Endodermal cell (in vitro differentiated cells): Measurements from ENCODE around the gene HDAC4. TPM values are rescaled to one million over a fixed set of nuclear protein-coding genes. Genes with fewer than 3 reads are reported as not detected.

Experiments
- DNase-seq: peaks from one replicate; pipeline ENCODE4 v3.0.0-alpha.2; 2017
- H3K27ac ChIP-seq: 2 replicates; pipeline ENCODE4 v1.5.1; 2013; ENCODE audit warnings: mild to moderate bottlenecking, low read depth, low read length, moderate library complexity
- H3K27me3 ChIP-seq: 2 replicates; pipeline ENCODE4 v1.6.1; 2013; ENCODE audit warnings: mild to moderate bottlenecking, low read length, moderate library complexity; ENCODE audit not compliant: insufficient read depth, control insufficient read depth, poor library complexity, severe bottlenecking
- H3K36me3 ChIP-seq: 2 replicates; pipeline ENCODE4 v1.7.0; 2013; ENCODE audit warnings: mild to moderate bottlenecking, low read length, moderate library complexity; ENCODE audit not compliant: control insufficient read depth, insufficient read depth
- H3K4me1 ChIP-seq: one replicate; pipeline ENCODE4 v1.7.0; 2013; ENCODE audit warnings: low read length; ENCODE audit not compliant: control insufficient read depth, insufficient read depth
- H3K4me3 ChIP-seq: 2 replicates; pipeline ENCODE4 v1.5.1; 2013; ENCODE audit warnings: mild to moderate bottlenecking, low read length, moderate library complexity
- H3K9ac ChIP-seq: 2 replicates; pipeline ENCODE4 v1.6.1; 2013; ENCODE audit warnings: mild to moderate bottlenecking, low read length, moderate library complexity; ENCODE audit not compliant: poor library complexity, severe bottlenecking; ENCODE audit errors: extremely low read depth
- H3K9me3 ChIP-seq: 2 replicates; pipeline ENCODE4 v1.6.1; 2013; ENCODE audit warnings: mild to moderate bottlenecking, low read length, moderate library complexity; ENCODE audit not compliant: control insufficient read depth
- H3K27ac Mint-ChIP-seq: 2 replicates; pipeline ENCODE4 v1.8.0; 2020; ENCODE audit warnings: mixed read lengths
- H3K27me3 Mint-ChIP-seq: 2 replicates; pipeline ENCODE4 v1.8.0; 2021; ENCODE audit warnings: mild to moderate bottlenecking, mixed read lengths; ENCODE audit not compliant: insufficient read depth
- H3K36me3 Mint-ChIP-seq: 2 replicates; pipeline ENCODE4 v1.8.0; 2020; ENCODE audit warnings: low read depth, mixed read lengths
- H3K4me1 Mint-ChIP-seq: 2 replicates; pipeline ENCODE4 v1.8.0; 2020; ENCODE audit warnings: mixed read lengths
- H3K4me3 Mint-ChIP-seq: 2 replicates; pipeline ENCODE4 v1.8.0; 2020; ENCODE audit warnings: mild to moderate bottlenecking, moderate library complexity, mixed read lengths
- H3K9me3 Mint-ChIP-seq: 2 replicates; pipeline ENCODE4 v1.8.0; 2020; ENCODE audit warnings: mild to moderate bottlenecking, mixed read lengths
- WGBS, 2 experiments: methylation state at CpG; one replicate each; pipeline versions ENCODE4 v1.1.5 to v1.1.7; 2013; ENCODE audit warnings: missing lambda C conversion rate in 2 of 2, mixed read lengths in 1 of 2; ENCODE audit not compliant: insufficient coverage in 1 of 2, insufficient read length in 1 of 2; 5-methylcytosine and 5-hydroxymethylcytosine counted together
- total RNA-seq, 2 donors: library from RNA; stranded (reverse); fragmentation: NEBNext Ultra II Directional in 1 of 2; extraction: Animal tissue kit (Norgen Biotek cat#: 25700) in 1 of 2; gene quantifications; 2 replicates in 1 of 2; 3 replicates in 1 of 2; pipeline ENCODE4 v1.2.1, GENCODE V29; 2021
- TF ChIP-seq, protein P1 (sequence below): fragments of 200-600 bp; sonication (generic); conservative IDR thresholded peaks from 2 replicates; pipeline ENCODE4 v1.5.0; 2021; ENCODE audit warnings: antibody characterized with exemption, mild to moderate bottlenecking

HDAC4 gene
- total RNA-seq, 2 donors from 2014 or later: 45.7 to 51.2 TPM

DNA sequence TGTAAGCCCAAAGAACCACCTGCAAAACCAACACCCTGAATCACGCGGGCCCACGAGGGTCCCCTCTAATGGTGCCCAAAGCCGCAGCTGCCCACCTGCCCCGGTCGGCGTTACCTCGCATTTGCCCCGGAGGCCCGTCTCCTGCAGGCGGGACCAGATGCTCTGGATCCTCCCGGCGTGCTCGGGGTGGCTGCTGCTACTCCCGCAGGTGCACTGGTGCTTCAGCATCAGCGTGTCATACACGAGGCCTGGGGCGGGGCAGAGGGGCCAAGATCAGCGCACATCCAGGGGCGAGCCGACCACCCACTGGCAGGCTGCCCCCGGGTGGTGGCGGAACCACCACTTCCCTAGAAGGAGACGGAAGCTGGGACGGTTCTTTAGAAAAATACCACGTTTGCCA lies 292.9 kb downstream of the HDAC4 start:
- Mint-ChIP-seq H3K27me3 (no peaks in the 10 kb centered on the region), H3K36me3 (peaks cover 14% of the 10 kb centered on the region), H3K27ac (no peak overlapping the region), H3K9me3 (no peaks in the 10 kb centered on the region), H3K4me3 (no peak overlapping the region), H3K4me1 (no peaks in the 10 kb centered on the region)
- H3K4me3 ChIP-seq: no peak overlapping the region
- peaks cover 15% of the 10 kb centered on the region for H3K36me3 ChIP-seq
- TF ChIP-seq, protein P1, sequence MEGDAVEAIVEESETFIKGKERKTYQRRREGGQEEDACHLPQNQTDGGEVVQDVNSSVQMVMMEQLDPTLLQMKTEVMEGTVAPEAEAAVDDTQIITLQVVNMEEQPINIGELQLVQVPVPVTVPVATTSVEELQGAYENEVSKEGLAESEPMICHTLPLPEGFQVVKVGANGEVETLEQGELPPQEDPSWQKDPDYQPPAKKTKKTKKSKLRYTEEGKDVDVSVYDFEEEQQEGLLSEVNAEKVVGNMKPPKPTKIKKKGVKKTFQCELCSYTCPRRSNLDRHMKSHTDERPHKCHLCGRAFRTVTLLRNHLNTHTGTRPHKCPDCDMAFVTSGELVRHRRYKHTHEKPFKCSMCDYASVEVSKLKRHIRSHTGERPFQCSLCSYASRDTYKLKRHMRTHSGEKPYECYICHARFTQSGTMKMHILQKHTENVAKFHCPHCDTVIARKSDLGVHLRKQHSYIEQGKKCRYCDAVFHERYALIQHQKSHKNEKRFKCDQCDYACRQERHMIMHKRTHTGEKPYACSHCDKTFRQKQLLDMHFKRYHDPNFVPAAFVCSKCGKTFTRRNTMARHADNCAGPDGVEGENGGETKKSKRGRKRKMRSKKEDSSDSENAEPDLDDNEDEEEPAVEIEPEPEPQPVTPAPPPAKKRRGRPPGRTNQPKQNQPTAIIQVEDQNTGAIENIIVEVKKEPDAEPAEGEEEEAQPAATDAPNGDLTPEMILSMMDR: no peak
- no peaks in the 10 kb centered on the region for H3K4me1 ChIP-seq
- H3K27ac ChIP-seq: no peak overlapping the region
- 84 to 95% methylated on average over 15 to 26 of the region's 26 CpGs for WGBS, 2 experiments
- DNase-seq: no peak
- no peaks in the 10 kb centered on the region for H3K27me3 ChIP-seq
- no peak overlapping the region for H3K9ac ChIP-seq
- no peaks in the 10 kb centered on the region for H3K9me3 ChIP-seq

GRCh38 chr2:239106966-239107365 lies 293.9 kb downstream of the HDAC4 start:
- H3K27ac ChIP-seq: no peak overlapping the region
- H3K4me3 Mint-ChIP-seq: no peak overlapping the region
- H3K27ac Mint-ChIP-seq: no peak overlapping the region
- peaks cover 21% of the 10 kb centered on the region for H3K36me3 ChIP-seq
- H3K36me3 Mint-ChIP-seq: peaks cover 18% of the 10 kb centered on the region
- H3K9me3 ChIP-seq: no peaks in the 10 kb centered on the region
- TF ChIP-seq, protein P1: no peak
- H3K9ac ChIP-seq: no peak overlapping the region
- no peaks in the 10 kb centered on the region for H3K9me3 Mint-ChIP-seq
- no peak overlapping the region for H3K4me3 ChIP-seq
- H3K4me1 ChIP-seq: no peaks in the 10 kb centered on the region
- no peaks in the 10 kb centered on the region for H3K4me1 Mint-ChIP-seq
- no peak for DNase-seq
- WGBS, 2 experiments: 93 to 100% methylated on average over 4 to 9 of the region's 9 CpGs
- no peaks in the 10 kb centered on the region for H3K27me3 ChIP-seq
- no peaks in the 10 kb centered on the region for H3K27me3 Mint-ChIP-seq

DNA sequence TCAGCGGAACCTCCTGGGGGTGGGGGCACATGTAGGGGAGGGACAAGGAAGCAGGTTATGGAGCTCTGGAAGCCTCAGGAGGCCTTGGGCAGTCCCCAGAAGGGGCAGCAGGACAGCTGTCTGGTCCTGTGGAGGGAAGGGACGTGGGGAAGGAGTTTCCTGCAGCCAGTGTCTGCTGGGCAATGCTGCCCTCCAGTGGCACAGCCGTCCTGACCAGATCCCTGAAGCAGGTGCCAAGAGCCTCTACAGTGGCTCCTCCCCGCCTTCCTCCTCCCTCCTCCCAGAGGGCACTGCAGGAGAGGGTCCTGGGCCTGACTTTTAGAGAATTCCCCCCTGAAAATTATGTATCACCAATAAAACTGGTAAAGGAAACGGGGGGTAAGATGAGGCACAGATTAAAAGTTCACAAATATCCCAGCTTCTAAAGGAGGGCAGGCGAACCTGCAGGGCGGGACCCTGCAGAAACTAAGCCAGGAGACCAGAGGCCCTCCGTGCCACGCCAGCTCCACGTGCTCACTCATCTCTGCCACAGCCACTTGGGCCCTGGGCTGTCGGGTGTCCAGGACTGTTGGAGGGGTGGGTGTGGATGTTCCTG lies 294.4 kb downstream of the HDAC4 start:
- TF ChIP-seq, protein P1: peak; percentile 78
- Mint-ChIP-seq H3K4me1 (no peaks in the 10 kb centered on the region), H3K4me3 (no peak overlapping the region), H3K27me3 (no peaks in the 10 kb centered on the region), H3K36me3 (peaks cover 18% of the 10 kb centered on the region), H3K27ac (no peak overlapping the region), H3K9me3 (no peaks in the 10 kb centered on the region)
- H3K9me3 ChIP-seq: no peaks in the 10 kb centered on the region
- DNase-seq: peak; percentile 83
- no peaks in the 10 kb centered on the region for H3K4me1 ChIP-seq
- H3K36me3 ChIP-seq: peaks cover 21% of the 10 kb centered on the region
- H3K4me3 ChIP-seq: no peak overlapping the region
- no peaks in the 10 kb centered on the region for H3K27me3 ChIP-seq
- no peak overlapping the region for H3K9ac ChIP-seq
- 73 to 83% methylated on average over 8 to 11 of the region's 11 CpGs for WGBS, 2 experiments
- no peak overlapping the region for H3K27ac ChIP-seq
